Measurements from ENCODE around the gene OLFML1.

The OLFML1 gene

GRCh38 chr11:7531011-7531410, 45.7 kb downstream of the OLFML1 start:
- peaks cover 22% of the 10 kb centered on the region for H3K4me1 Mint-ChIP-seq
- H3K36me3 Mint-ChIP-seq (ENCODE audit: low read depth), result no peaks in the 10 kb centered on the region
- H3K27me3 Mint-ChIP-seq (ENCODE audit: low read depth), result peaks cover 21% of the 10 kb centered on the region
- no peak overlapping the region for H3K4me3 Mint-ChIP-seq
- H3K9me3 Mint-ChIP-seq, result no peaks in the 10 kb centered on the region
- TF ChIP-seq CTCF (IDR thresholded peaks at IDR 0.05; ENCODE audit: unreplicated experiment in 3 of 3), result no peak
- H3K27ac Mint-ChIP-seq, result peak overlapping the region in 1 of 3 experiments; percentile 9

- Mint-ChIP-seq H3K9me3 (no peaks in the 10 kb centered on the region), H3K4me3 (no peak overlapping the region), H3K4me1 (peaks cover 26% of the 10 kb centered on the region), H3K27ac (peak overlapping the region in 1 of 3 experiments; percentile 83), H3K27me3 (ENCODE audit: low read depth) (peaks cover 21% of the 10 kb centered on the region), H3K36me3 (ENCODE audit: low read depth) (no peaks in the 10 kb centered on the region)
- no peak for TF ChIP-seq CTCF (IDR thresholded peaks at IDR 0.05; ENCODE audit: unreplicated experiment in 3 of 3)
Observed at GRCh38 chr11:7532405-7533145, 47.3 kb downstream of the OLFML1 start.

- Mint-ChIP-seq H3K4me3 (peak overlapping the region in 1 of 3 experiments; percentile 1), H3K27ac (peak overlapping the region in 2 of 3 experiments; percentile 24 to 83), H3K9me3 (no peaks in the 10 kb centered on the region), H3K36me3 (ENCODE audit: low read depth) (no peaks in the 10 kb centered on the region), H3K27me3 (ENCODE audit: low read depth) (peaks cover 25% of the 10 kb centered on the region), H3K4me1 (peaks cover 27% of the 10 kb centered on the region)
- TF ChIP-seq CTCF (IDR thresholded peaks at IDR 0.05; ENCODE audit: unreplicated experiment in 3 of 3), result no peak
Observed at GRCh38 chr11:7533199-7534041, 48.1 kb downstream of the OLFML1 start.

GRCh38 chr11:7534042-7534378, 48.7 kb downstream of the OLFML1 start:
- Mint-ChIP-seq H3K27ac (peak overlapping the region in 2 of 3 experiments; percentile 24 to 74), H3K36me3 (ENCODE audit: low read depth) (no peaks in the 10 kb centered on the region), H3K27me3 (ENCODE audit: low read depth) (peaks cover 30% of the 10 kb centered on the region), H3K4me3 (peak overlapping the region in 1 of 3 experiments; percentile 1), H3K9me3 (no peaks in the 10 kb centered on the region), H3K4me1 (peaks cover 27% of the 10 kb centered on the region)
- TF ChIP-seq CTCF (IDR thresholded peaks at IDR 0.05; ENCODE audit: unreplicated experiment in 3 of 3), result no peak

- Mint-ChIP-seq H3K4me1 (peaks cover 27% of the 10 kb centered on the region), H3K27me3 (ENCODE audit: low read depth) (peaks cover 32% of the 10 kb centered on the region), H3K9me3 (no peaks in the 10 kb centered on the region), H3K4me3 (no peak overlapping the region), H3K36me3 (ENCODE audit: low read depth) (no peaks in the 10 kb centered on the region), H3K27ac (no peak overlapping the region)
- TF ChIP-seq CTCF (IDR thresholded peaks at IDR 0.05; ENCODE audit: unreplicated experiment in 3 of 3), result peak in 1 of 3 experiments; percentile 9
Observed at GRCh38 chr11:7536100-7536499, 50.8 kb downstream of the OLFML1 start.

Data from nephron (organoid).